Parathyroid adenoma (tissue), 2 donors: Measurements from ENCODE around the gene RGL1.

Experiments used
- H2AFZ ChIP-seq: fragments of 300-600 bp; sonication (generic); one replicate; pipeline ENCODE4 v1.7.0; 2017; ENCODE audit warnings: antibody characterized with exemption, mild to moderate bottlenecking
- H3K27ac ChIP-seq: fragments of 300-600 bp; sonication (generic); one replicate; pipeline ENCODE4 v1.7.0; 2017
- H3K27me3 ChIP-seq: fragments of 300-600 bp; sonication (generic); one replicate; pipeline ENCODE4 v1.7.0; 2017; ENCODE audit warnings: low read length; ENCODE audit not compliant: control insufficient read depth, insufficient read depth
- H3K36me3 ChIP-seq: fragments of 300-600 bp; sonication (generic); one replicate; pipeline ENCODE4 v1.7.0; 2017; ENCODE audit warnings: low read length; ENCODE audit not compliant: control insufficient read depth, insufficient read depth
- H3K4me1 ChIP-seq: fragments of 300-600 bp; sonication (generic); one replicate; pipeline ENCODE4 v1.7.0; 2017; ENCODE audit warnings: control low read depth
- H3K4me2 ChIP-seq: fragments of 300-600 bp; sonication (generic); one replicate; pipeline ENCODE4 v1.7.0; 2017; ENCODE audit warnings: low read length
- H3K4me3 ChIP-seq: fragments of 300-600 bp; sonication (generic); one replicate; pipeline ENCODE4 v1.7.0; 2017; ENCODE audit warnings: low read depth, low read length
- H3K79me2 ChIP-seq: fragments of 300-600 bp; sonication (generic); one replicate; pipeline ENCODE4 v1.7.0; 2017; ENCODE audit warnings: control low read depth
- H3K9ac ChIP-seq: fragments of 300-600 bp; sonication (generic); one replicate; pipeline ENCODE4 v1.7.0; 2017; ENCODE audit warnings: mild to moderate bottlenecking
- H3K9me3 ChIP-seq: fragments of 300-600 bp; sonication (generic); one replicate; pipeline ENCODE4 v1.7.0; 2017; ENCODE audit warnings: low read length; ENCODE audit not compliant: control insufficient read depth
- TF ChIP-seq, protein P1 (sequence below): fragments of 300-600 bp; sonication (generic); IDR thresholded peaks from one replicate; pipeline ENCODE4 v1.7.0; 2017; ENCODE audit warnings: antibody characterized with exemption, mild to moderate bottlenecking
- donor health status: primary hyperparathyroidism.

RGL1 gene

DNA sequence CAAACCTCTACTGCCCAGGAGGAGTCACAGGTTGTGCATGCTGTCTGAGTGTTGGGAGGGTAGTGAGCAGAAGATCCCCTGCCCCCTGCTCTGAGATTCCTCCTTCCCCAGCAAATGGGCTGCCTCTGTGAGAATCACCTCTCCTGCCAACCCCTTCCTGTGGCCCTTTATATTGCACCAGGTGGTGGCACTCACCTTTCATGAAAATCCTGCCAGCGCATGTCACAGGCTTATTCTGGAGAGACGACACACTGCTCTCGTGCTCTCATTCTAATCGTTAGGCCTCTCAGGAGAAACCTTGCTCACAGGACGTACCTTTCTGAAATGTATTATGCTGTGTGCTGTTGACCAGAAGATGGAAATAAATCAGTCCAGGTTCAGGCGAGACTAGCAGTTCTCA is 113.7 kb downstream of the RGL1 start:
- no peaks in the 10 kb centered on the region for H3K79me2 ChIP-seq
- H3K36me3 ChIP-seq: no peaks in the 10 kb centered on the region
- no peak overlapping the region for H2AFZ ChIP-seq
- no peaks in the 10 kb centered on the region for H3K27me3 ChIP-seq
- TF ChIP-seq, protein P1, sequence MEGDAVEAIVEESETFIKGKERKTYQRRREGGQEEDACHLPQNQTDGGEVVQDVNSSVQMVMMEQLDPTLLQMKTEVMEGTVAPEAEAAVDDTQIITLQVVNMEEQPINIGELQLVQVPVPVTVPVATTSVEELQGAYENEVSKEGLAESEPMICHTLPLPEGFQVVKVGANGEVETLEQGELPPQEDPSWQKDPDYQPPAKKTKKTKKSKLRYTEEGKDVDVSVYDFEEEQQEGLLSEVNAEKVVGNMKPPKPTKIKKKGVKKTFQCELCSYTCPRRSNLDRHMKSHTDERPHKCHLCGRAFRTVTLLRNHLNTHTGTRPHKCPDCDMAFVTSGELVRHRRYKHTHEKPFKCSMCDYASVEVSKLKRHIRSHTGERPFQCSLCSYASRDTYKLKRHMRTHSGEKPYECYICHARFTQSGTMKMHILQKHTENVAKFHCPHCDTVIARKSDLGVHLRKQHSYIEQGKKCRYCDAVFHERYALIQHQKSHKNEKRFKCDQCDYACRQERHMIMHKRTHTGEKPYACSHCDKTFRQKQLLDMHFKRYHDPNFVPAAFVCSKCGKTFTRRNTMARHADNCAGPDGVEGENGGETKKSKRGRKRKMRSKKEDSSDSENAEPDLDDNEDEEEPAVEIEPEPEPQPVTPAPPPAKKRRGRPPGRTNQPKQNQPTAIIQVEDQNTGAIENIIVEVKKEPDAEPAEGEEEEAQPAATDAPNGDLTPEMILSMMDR: no peak
- H3K4me1 ChIP-seq: peaks cover 2% of the 10 kb centered on the region
- no peaks in the 10 kb centered on the region for H3K9me3 ChIP-seq
- H3K9ac ChIP-seq: no peak overlapping the region
- H3K4me3 ChIP-seq: no peak overlapping the region
- no peak overlapping the region for H3K27ac ChIP-seq
- no peak overlapping the region for H3K4me2 ChIP-seq

DNA sequence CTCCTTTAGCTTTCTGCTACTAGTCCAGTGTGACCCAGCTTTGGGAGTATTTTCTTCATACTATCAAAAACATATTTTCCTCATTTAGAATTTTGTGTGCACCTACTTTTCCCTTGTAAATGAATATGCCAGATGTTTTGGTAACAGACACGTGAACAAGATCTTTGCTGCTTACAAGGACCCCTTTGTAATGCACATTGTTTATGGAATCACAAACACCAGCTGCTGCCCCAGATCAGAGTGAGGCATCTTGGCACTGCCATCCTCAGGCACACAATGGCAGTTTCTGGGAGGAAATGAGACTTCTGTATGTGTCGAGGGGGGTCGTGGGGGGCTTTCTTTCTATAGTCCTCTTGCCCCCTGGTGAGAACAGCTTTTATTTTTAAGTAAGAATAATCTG is 115.7 kb downstream of the RGL1 start:
- TF ChIP-seq, protein P1: no peak
- H3K4me2 ChIP-seq: no peak overlapping the region
- H3K36me3 ChIP-seq: no peaks in the 10 kb centered on the region
- H3K27me3 ChIP-seq: no peaks in the 10 kb centered on the region
- no peak overlapping the region for H3K9ac ChIP-seq
- no peaks in the 10 kb centered on the region for H3K79me2 ChIP-seq
- no peak overlapping the region for H3K27ac ChIP-seq
- peaks cover 2% of the 10 kb centered on the region for H3K4me1 ChIP-seq
- no peak overlapping the region for H3K4me3 ChIP-seq
- no peaks in the 10 kb centered on the region for H3K9me3 ChIP-seq
- H2AFZ ChIP-seq: no peak overlapping the region

DNA sequence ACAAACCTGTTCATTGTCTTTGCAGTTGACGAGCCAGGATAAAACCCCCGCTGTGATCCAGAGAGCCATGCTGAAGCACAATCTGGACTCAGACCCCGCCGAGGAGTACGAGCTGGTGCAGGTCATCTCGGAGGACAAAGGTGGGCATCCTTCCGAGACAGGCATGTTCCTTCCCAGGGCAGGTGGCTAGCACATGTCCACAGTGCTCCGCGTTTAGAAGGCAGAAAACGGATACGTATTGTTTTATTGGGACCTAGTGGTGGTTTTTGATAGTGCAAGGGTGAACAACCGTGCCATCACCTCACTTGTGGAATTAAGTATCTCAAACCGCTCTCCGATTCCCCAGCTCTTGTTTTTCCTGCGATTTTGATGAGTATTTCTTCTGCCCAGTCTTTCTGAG is 117.3 kb downstream of the RGL1 start:
- no peak overlapping the region for H2AFZ ChIP-seq
- no peak overlapping the region for H3K27ac ChIP-seq
- H3K4me1 ChIP-seq: no peaks in the 10 kb centered on the region
- H3K4me2 ChIP-seq: no peak overlapping the region
- H3K36me3 ChIP-seq: no peaks in the 10 kb centered on the region
- no peaks in the 10 kb centered on the region for H3K9me3 ChIP-seq
- H3K79me2 ChIP-seq: no peaks in the 10 kb centered on the region
- TF ChIP-seq, protein P1: no peak
- no peak overlapping the region for H3K4me3 ChIP-seq
- H3K9ac ChIP-seq: no peak overlapping the region
- no peaks in the 10 kb centered on the region for H3K27me3 ChIP-seq

DNA sequence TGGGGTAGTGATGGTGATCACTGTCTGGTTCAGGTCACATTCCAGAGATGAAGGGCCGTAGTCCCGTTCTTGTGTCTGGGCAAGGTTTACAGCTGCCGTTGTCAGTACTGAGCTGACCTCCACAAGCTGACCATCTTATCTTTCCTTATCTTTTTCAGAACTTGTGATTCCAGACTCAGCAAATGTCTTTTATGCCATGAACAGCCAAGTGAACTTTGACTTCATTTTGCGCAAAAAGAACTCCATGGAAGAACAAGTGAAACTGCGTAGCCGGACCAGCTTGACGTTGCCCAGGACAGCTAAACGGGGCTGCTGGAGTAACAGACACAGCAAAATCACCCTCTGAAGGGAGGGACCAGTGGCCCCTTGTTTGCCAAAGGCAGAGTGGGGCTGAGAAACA is 121.0 kb downstream of the RGL1 start:
- H3K36me3 ChIP-seq: no peaks in the 10 kb centered on the region
- no peak overlapping the region for H3K9ac ChIP-seq
- no peaks in the 10 kb centered on the region for H3K4me1 ChIP-seq
- H3K4me3 ChIP-seq: no peak overlapping the region
- H3K27me3 ChIP-seq: no peaks in the 10 kb centered on the region
- no peak overlapping the region for H3K27ac ChIP-seq
- TF ChIP-seq, protein P1: no peak
- no peak overlapping the region for H2AFZ ChIP-seq
- H3K79me2 ChIP-seq: no peaks in the 10 kb centered on the region
- H3K4me2 ChIP-seq: no peak overlapping the region
- no peaks in the 10 kb centered on the region for H3K9me3 ChIP-seq

DNA sequence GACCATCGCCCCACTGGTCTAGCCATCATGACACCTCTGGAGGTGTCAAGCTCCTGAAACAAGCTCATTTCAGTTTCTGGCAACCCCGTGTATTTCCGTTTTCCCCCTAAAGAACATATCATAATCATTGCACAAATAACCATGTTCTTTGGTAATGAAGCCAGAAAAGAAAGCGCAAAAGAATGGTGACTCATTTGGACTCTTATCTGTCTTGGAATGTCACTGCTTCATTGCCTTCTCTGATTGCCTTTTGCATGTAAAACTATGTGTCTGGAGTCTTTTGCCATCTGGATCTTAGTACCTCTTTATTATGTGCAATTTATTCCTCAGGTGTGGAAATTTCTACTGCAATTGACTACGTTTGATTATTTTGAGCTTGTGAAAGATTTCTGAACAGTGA is 122.1 kb downstream of the RGL1 start:
- TF ChIP-seq, protein P1: no peak
- no peaks in the 10 kb centered on the region for H3K79me2 ChIP-seq
- H3K4me1 ChIP-seq: no peaks in the 10 kb centered on the region
- no peaks in the 10 kb centered on the region for H3K27me3 ChIP-seq
- no peak overlapping the region for H3K4me2 ChIP-seq
- H3K36me3 ChIP-seq: no peaks in the 10 kb centered on the region
- H3K9me3 ChIP-seq: no peaks in the 10 kb centered on the region
- H2AFZ ChIP-seq: no peak overlapping the region
- H3K4me3 ChIP-seq: no peak overlapping the region
- no peak overlapping the region for H3K9ac ChIP-seq
- no peak overlapping the region for H3K27ac ChIP-seq
